Activated CD4-positive, alpha-beta T cell treated with anti-CD3 and anti-CD28 coated beads, Interleukin-2, amount 50 U/mL, for 1 hour (primary cell): ENCODE data around the gene EIF2AK3.
"Not testable (repeated sequence)": the region's sequence is repeated elsewhere in the genome, so short reads cannot be mapped to it uniquely, and the experiment has no call there.

Source experiments
- DNase-seq: peaks from one replicate; pipeline ENCODE4 v3.0.0-alpha.2; 2020

The EIF2AK3 gene

GRCh38 chr2:88591698-88592097, 35.6 kb downstream of the EIF2AK3 start:
- DNase-seq = no peak

- DNase-seq = peak; percentile 13
Measured at GRCh38 chr2:88590998-88591613, 36.2 kb downstream of the EIF2AK3 start.

GRCh38 chr2:88585969-88586368, 41.3 kb downstream of the EIF2AK3 start:
- no peak for DNase-seq

GRCh38 chr2:88582030-88582429, 45.2 kb downstream of the EIF2AK3 start:
- DNase-seq = no peak

GRCh38 chr2:88580088-88580487, 47.2 kb downstream of the EIF2AK3 start:
- DNase-seq = no peak

GRCh38 chr2:88575630-88576029, 51.6 kb downstream of the EIF2AK3 start:
- no peak for DNase-seq

GRCh38 chr2:88575051-88575450, 52.2 kb downstream of the EIF2AK3 start:
- DNase-seq = no peak

- DNase-seq = no peak
Measured at GRCh38 chr2:88574445-88574844, 52.8 kb downstream of the EIF2AK3 start.

- no peak for DNase-seq
Measured at GRCh38 chr2:88568179-88568578, 59.1 kb downstream of the EIF2AK3 start.

GRCh38 chr2:88564402-88564801, 62.9 kb downstream of the EIF2AK3 start:
- DNase-seq = no peak

GRCh38 chr2:88563129-88563528, 64.1 kb downstream of the EIF2AK3 start:
- no peak for DNase-seq

GRCh38 chr2:88561646-88562388, 65.4 kb downstream of the EIF2AK3 start:
- DNase-seq = no peak

- DNase-seq = no peak
Measured at GRCh38 chr2:88560619-88561307, 66.5 kb downstream of the EIF2AK3 start.

- no peak for DNase-seq
Measured at GRCh38 chr2:88557290-88557689, 70.0 kb downstream of the EIF2AK3 start.

- DNase-seq = no peak
Measured at GRCh38 chr2:88556026-88556425, 71.2 kb downstream of the EIF2AK3 start.

GRCh38 chr2:88554189-88554588, 73.1 kb downstream of the EIF2AK3 start:
- no peak for DNase-seq

- no peak for DNase-seq
Measured at GRCh38 chr2:88549616-88550292, 77.5 kb downstream of the EIF2AK3 start.

GRCh38 chr2:88546291-88546690, 81.0 kb downstream of the EIF2AK3 start:
- DNase-seq = not testable (repeated sequence)

GRCh38 chr2:88545118-88545517, 82.1 kb downstream of the EIF2AK3 start:
- no peak for DNase-seq

- no peak for DNase-seq
Measured at GRCh38 chr2:88543541-88544057, 83.7 kb downstream of the EIF2AK3 start.

GRCh38 chr2:88542668-88543067, 84.6 kb downstream of the EIF2AK3 start:
- DNase-seq = no peak

GRCh38 chr2:88540346-88540745, 86.9 kb downstream of the EIF2AK3 start:
- no peak for DNase-seq

- no peak for DNase-seq
Measured at GRCh38 chr2:88538362-88538917, 88.8 kb downstream of the EIF2AK3 start.
